Adipose tissue (tissue), 3 donors: ENCODE data around the gene PROSER2. TPM values are rescaled to one million over a fixed set of nuclear protein-coding genes. Genes with fewer than 3 reads are reported as not detected.

Experiments
- H3K27ac ChIP-seq: one replicate; pipeline ENCODE4 v1.5.1; 2013; ENCODE audit warnings: low read depth, low read length
- WGBS, 3 donors: extraction: QIAGEN DNeasy Blood & Tissue Kit; methylation state at CpG; one replicate each; pipeline ENCODE4 v1.1.7; 2013; 5-methylcytosine and 5-hydroxymethylcytosine counted together
- polyA plus RNA-seq, 3 donors: library from polyadenylated mRNA; stranded (reverse); fragments of 200-250 nt; gene quantifications; one replicate each; pipeline ENCODE4 v1.2.3, GENCODE V29; 2013
- donor health status: healthy with polysubstance abuse.
- donor health status: Bipolar disorder and iron deficiency.
- donor health status: healthy.

Gene PROSER2
- polyA plus RNA-seq, 3 donors: 2.8 to 5.6 (median 4.2) TPM

- 94 to 95% (median 95%) methylated on average over 22 of the region's 22 CpGs for whole genome bisulfite sequencing, 3 donors
- no peak overlapping the region for H3K27ac ChIP-seq
Observed at GRCh38 chr10:11891776-11892486, 68.8 kb downstream of the PROSER2 start.

DNA sequence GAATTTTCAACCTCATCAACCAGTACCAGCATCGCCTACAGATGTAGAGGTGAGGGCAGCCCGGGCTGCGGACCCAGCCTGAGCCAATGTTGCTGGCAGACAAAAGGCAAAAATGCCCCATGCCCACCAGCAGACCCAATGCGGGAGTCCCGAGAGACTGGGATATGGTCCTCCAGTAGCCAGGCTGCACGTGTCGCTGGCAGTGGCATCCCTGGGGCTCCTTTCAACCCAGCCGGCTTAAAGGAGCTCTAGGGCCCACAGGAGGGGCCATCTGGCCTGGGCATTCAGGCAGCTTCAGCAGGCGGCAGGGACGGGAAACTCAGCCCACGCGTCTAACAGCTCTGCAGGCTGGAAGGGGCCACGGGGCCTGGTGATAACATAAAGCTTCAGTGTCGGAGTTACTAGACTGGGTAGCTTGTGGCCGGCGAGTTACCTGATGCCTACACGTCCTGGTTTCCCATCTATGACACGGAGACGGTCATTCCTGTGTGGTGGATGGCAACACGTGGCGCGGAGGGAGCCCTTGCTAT lies 70.7 kb downstream of the PROSER2 start:
- 88 to 90% (median 89%) methylated on average over 22 of the region's 22 CpGs for WGBS, 3 donors
- no peak overlapping the region for H3K27ac ChIP-seq

GRCh38 chr10:11894381-11895107 lies 71.4 kb downstream of the PROSER2 start:
- H3K27ac ChIP-seq: no peak overlapping the region
- 91 to 92% (median 92%) methylated on average over 44 to 47 of the region's 47 CpGs for WGBS, 3 donors

DNA sequence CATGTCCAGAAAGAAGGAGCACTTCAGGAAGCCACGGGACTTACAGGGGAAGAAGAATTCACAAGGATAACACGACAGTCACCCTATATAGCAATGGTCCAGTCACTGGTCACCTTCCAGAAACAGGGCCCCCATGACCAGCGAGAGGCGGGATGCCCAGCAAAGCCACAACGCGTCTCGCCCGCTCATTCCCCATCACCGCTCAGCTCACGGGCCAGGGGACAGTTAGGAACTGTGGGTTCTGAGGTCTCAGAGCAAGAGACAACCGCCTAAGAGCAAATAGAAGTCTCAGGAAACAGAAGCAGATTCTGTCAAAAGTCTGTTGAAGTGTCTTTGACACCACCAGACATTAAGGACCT lies 71.9 kb downstream of the PROSER2 start:
- H3K27ac ChIP-seq: no peak overlapping the region
- 95 to 97% (median 96%) methylated on average over 11 of the region's 11 CpGs for WGBS, 3 donors

DNA sequence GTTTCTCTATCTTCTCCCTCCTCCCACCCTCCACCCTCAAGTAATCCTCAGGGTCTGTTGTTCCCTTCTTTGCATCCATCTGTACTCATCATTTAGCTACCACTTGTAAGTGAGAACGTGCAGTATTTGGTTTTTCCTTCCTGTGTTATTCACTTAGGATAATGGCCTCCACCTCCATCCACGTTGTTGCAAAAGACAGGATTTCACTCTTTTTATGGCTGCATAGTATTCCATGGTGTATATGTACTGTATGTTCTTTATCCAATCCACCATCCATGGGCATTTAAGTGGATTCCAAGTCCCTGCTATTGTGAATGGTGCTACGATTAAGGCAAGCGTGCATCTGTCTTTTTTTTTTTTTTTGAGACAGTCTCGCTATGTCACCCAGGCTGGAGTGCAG lies 72.4 kb downstream of the PROSER2 start:
- WGBS, 3 donors: 87 to 93% (median 87%) methylated on average over 5 of the region's 5 CpGs
- no peak overlapping the region for H3K27ac ChIP-seq

GRCh38 chr10:11896549-11897200 lies 73.5 kb downstream of the PROSER2 start:
- WGBS, 3 donors: 79 to 85% (median 81%) methylated on average over 5 of the region's 5 CpGs
- H3K27ac ChIP-seq: no peak overlapping the region

- no peak overlapping the region for H3K27ac ChIP-seq
- WGBS, 3 donors: 57 to 85% (median 75%) methylated on average over 3 of the region's 3 CpGs
Observed at GRCh38 chr10:11898033-11898371, 74.8 kb downstream of the PROSER2 start.

- WGBS, 3 donors: 65 to 84% (median 80%) methylated on average over 20 of the region's 20 CpGs
- H3K27ac ChIP-seq: no peak overlapping the region
Observed at GRCh38 chr10:11898372-11899066, 75.4 kb downstream of the PROSER2 start.

- H3K27ac ChIP-seq: no peak overlapping the region
- 92 to 93% (median 93%) methylated on average over 28 of the region's 28 CpGs for WGBS, 3 donors
Observed at GRCh38 chr10:11899067-11899876, 76.1 kb downstream of the PROSER2 start.

DNA sequence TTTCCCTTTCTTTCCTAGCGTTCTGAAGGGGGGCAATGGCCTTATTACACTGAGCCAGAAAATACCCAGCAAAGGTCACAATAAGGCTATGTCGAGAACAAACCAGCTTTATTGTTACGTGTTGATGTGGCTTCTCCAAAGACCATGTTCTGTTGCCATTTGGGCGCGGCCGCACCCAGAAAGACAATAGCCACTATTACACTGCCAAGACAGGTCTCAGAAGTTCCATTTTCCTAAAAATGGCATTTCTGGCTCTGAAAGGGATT lies 77.8 kb downstream of the PROSER2 start:
- WGBS, 3 donors: 90 to 94% (median 93%) methylated on average over 6 of the region's 6 CpGs

DNA sequence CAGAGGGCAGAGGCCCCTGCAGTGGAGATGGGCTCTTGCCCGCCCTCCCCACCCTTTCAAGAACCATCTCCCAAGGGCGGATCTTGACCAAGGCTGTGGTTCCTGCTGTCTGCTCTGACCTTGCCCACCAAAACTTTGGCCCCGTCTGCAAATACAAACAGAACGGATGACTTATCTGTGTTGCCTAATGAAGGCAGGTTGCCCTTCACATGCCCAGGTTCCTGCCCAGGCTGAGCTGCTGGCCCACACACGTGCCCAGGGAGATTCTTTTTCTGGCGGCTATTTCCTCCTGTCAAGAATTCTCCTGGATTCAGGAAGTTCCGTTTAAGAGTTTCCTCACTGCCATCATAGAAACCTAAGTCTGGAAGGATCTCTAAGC lies 78.3 kb downstream of the PROSER2 start:
- 45 to 61% (median 49%) methylated on average over 7 of the region's 7 CpGs for WGBS, 3 donors

More for the DNA sequence above, 77.8 kb downstream of the PROSER2 start:
- H3K27ac ChIP-seq: no peak overlapping the region

GRCh38 chr10:11901833-11902475 lies 78.8 kb downstream of the PROSER2 start:
- WGBS, 3 donors: 59 to 77% (median 70%) methylated on average over 23 of the region's 23 CpGs

More for the DNA sequence above, 78.3 kb downstream of the PROSER2 start:
- no peak overlapping the region for H3K27ac ChIP-seq

DNA sequence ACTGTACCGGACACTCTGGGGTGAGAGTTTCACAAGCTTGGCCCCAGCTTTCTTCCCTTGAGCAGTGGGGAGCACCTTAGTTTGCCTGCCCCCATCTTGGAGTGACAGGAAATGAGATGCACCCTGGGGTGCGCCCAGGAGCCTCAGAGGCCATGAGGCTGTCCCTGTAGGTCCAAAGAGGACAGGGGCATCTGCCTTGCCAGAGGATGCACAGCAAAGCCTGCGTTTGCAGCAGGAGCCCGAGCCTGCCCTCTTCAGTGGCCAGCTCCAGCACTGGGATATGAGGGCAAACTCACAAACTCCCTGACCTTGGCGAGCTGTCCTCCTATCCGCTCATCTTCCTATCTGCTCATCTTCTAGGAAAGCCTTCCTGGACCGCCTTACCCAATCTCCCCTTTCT lies 79.5 kb downstream of the PROSER2 start:
- H3K27ac ChIP-seq: no peak overlapping the region
- WGBS, 3 donors: 89 to 97% (median 94%) methylated on average over 7 of the region's 7 CpGs

More at GRCh38 chr10:11901833-11902475, 78.8 kb downstream of the PROSER2 start:
- H3K27ac ChIP-seq: no peak overlapping the region

- H3K27ac ChIP-seq: no peak overlapping the region
- WGBS, 3 donors: 67 to 81% (median 73%) methylated on average over 8 of the region's 8 CpGs
Observed at GRCh38 chr10:11906714-11907113, 83.6 kb downstream of the PROSER2 start.

- 74 to 95% (median 95%) methylated on average over 18 of the region's 18 CpGs for WGBS, 3 donors
- H3K27ac ChIP-seq: no peak overlapping the region
Observed at GRCh38 chr10:11907914-11908313, 84.8 kb downstream of the PROSER2 start.

DNA sequence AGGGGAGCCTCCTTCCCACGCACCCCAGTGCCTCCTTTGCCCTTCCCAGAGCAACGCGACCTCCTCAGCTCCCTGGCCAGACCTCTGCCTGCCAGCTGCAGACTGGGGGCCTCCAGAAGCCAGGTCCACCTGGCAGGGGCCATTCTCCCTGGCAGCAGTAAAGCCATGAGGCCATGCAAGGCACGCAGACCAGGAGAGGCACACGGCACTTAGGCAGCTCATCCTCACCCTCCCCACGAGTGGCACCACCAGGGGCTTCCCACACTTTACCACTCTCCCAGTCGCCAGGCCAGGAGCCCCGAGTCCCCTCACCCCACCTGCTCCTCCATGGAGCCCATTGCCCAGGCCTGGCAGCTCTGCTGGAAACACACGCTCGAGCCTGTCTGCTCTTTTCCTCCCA lies 85.4 kb downstream of the PROSER2 start:
- 86 to 92% (median 87%) methylated on average over 8 to 10 of the region's 10 CpGs for WGBS, 3 donors
- H3K27ac ChIP-seq: no peak overlapping the region

DNA sequence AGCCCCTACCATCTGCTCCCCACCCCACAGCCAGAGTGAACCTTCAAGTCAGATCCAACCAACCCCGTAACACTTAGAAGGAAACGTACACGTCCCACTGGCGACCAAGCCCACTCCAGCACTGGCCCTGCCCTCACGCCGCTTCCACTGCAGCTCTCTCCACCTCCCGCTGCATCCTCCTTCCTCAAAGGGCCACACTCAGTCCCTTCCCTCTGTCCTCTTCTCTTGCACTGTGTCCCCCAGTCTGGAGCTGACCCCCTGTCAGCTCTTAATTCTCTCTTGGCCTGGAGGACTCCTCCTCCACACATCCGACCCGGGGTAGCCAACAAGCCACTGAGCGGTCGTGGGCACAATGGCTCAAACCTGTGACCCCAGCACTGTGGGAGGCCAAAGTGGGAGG lies 85.8 kb downstream of the PROSER2 start:
- H3K27ac ChIP-seq: no peak overlapping the region
- 93 to 97% (median 96%) methylated on average over 11 of the region's 11 CpGs for WGBS, 3 donors

DNA sequence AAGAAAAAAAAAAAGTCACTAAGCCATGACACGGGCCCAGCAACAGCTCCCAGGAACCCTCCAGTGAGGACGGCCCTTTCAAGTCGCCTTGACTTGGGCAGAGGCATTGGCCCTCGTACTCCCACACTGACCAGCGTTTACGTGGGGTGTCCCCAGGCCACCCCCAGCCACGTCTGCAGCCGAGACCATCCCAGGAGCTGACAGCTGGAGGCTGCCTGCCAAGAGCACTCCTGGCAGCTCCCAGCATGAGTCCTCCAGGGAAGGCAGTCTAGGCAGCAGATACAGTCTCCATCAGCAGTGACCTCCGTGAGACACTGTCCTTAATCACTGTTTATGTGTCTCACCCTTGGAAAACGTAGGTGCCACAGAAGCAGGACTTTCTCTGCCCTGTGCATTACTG lies 86.5 kb downstream of the PROSER2 start:
- no peak overlapping the region for H3K27ac ChIP-seq
- 64 to 74% (median 64%) methylated on average over 10 of the region's 10 CpGs for WGBS, 3 donors
